Heart right ventricle (tissue), 16 donors: ENCODE data around the gene COL26A1. TPM values are rescaled to one million over a fixed set of nuclear protein-coding genes. Genes with fewer than 3 reads are reported as not detected.

Experiments used
- ATAC-seq, 8 donors: fragments of 200-7000 bp; cut with Tn5 transposase; one replicate each; pipeline ENCODE4 v1.9.1; 2020; ENCODE audit warnings: mild to moderate bottlenecking in 8 of 8, moderate library complexity in 8 of 8, moderate number of reproducible peaks in 1 of 8
- DNase-seq, 2 donors: peaks; one replicate each; pipeline ENCODE4 v3.0.0-alpha.2; 2020
- H3K27ac ChIP-seq, 10 donors: fragments of 200-600 bp; sonication (generic) in 2 of 10; one replicate each; pipeline versions ENCODE4 v1.5.0 to v1.8.0; 2020 to 2022; ENCODE audit warnings: mild to moderate bottlenecking in 3 of 10
- H3K27me3 ChIP-seq, 7 donors: fragments of 200-600 bp; one replicate each; pipeline ENCODE4 v1.8.0; 2021 to 2022; ENCODE audit warnings: mild to moderate bottlenecking in 2 of 7
- H3K36me3 ChIP-seq, 9 donors: fragments of 200-600 bp; sonication (generic) in 1 of 9; one replicate each; pipeline versions ENCODE4 v1.5.0 to v1.8.0; 2020 to 2022; ENCODE audit warnings: mild to moderate bottlenecking in 2 of 9
- H3K4me1 ChIP-seq, 9 donors: fragments of 200-600 bp; sonication (generic) in 1 of 9; one replicate each; pipeline versions ENCODE4 v1.5.0 to v1.8.0; 2020 to 2022; ENCODE audit warnings: mild to moderate bottlenecking in 4 of 9
- H3K4me3 ChIP-seq, 10 donors: fragments of 200-600 bp; sonication (generic) in 2 of 10; one replicate each; pipeline versions ENCODE4 v1.5.0 to v1.8.0; 2020 to 2022; ENCODE audit warnings: mild to moderate bottlenecking in 7 of 10, moderate library complexity in 2 of 10
- H3K9me3 ChIP-seq, 11 donors: fragments of 200-600 bp in 10 of 11; sonication (generic) in 2 of 11; one replicate each; pipeline versions ENCODE4 v1.5.0 to v1.8.0; 2013 to 2022; ENCODE audit warnings: mild to moderate bottlenecking in 2 of 11, control low read depth in 1 of 11, moderate library complexity in 1 of 11
- CTCF ChIP-seq, 9 donors: fragments of 200-600 bp; sonication (generic) in 2 of 9; IDR thresholded peaks; one replicate each; pipeline versions ENCODE4 v1.5.0 to v1.8.0; 2021 to 2022; ENCODE audit warnings: antibody characterized with exemption in 9 of 9, mild to moderate bottlenecking in 5 of 9, moderate library complexity in 1 of 9
- WGBS, 2 donors: extraction: QIAGEN DNeasy Blood & Tissue Kit; methylation state at CpG; one replicate each; pipeline ENCODE4 v1.1.7; 2013; ENCODE audit warnings: inconsistent platforms in 1 of 2; 5-methylcytosine and 5-hydroxymethylcytosine counted together
- intact Hi-C, 10 donors: fragments of 100-400 bp; cut with DNase I; formaldehyde crosslinking; loops; one replicate each; pipeline versions ENCODE4 v1.11.1 to v1.14.2; 2022
- polyA plus RNA-seq, 2 donors: library from polyadenylated mRNA; stranded (reverse); fragments of 200-250 nt; gene quantifications; one replicate each; pipeline ENCODE4 v1.2.3, GENCODE V29; 2013
- total RNA-seq, 10 donors: library from RNA; stranded (reverse); fragmentation: NEBNext Ultra II Directional in 3 of 10; extraction: Animal tissue kit (Norgen Biotek cat#: 25700) in 3 of 10; gene quantifications; one replicate each; pipeline versions ENCODE4 v1.2.1 to v1.2.4, GENCODE V29; 2021 to 2023
- donor health status: Arrhythmogenic right ventricular cardiomyopathy.
- donor health status: ischemic (EF 13 %, LVEDD 7.1; RV severe dilation, severe dysfunction).
- donor health status: healthy with polysubstance abuse.
- donor health status: DM: no; HTN: yes; CAD: no.
- donor health status: DM: no; HTN: no; CAD: no.
- donor health status: ischemic (EF 25% LVEDD 6.9; RV normal size, moderate dysfunction).
- donor health status: ischemic (EF 25% LVEDD 5.7; RV mildly dilated, moderate dysfunction).
- donor health status: healthy.
- donor health status: DM: yes; HTN: yes; CAD: no.
- donor health status: Ischemic cardiomyopathy.
- donor health status: ischemic (EF 35%, LVEDD 5.7; RV mildly dilated, moderate dysfunction).
- donor health status: nonischemic (EF 11% LVEDD 7.7; RV severe dilation, severe dysfunction).
- donor health status: DM: yes; HTN: yes; CAD: no.
- donor health status: PGD.
- donor health status: ischemic (EF 29% LVEDD 5.4; RV normal size, mild dysfunction).
- donor health status: nonischemic (EF 23%, LVEDD 6.1; RV moderate dilation, normal function).

Gene COL26A1
- total and polyA plus RNA-seq, 12 donors: 0.07 to 0.50 TPM; not detected in 10

GRCh38 chr7:101373812-101374614, 11.3 kb downstream of the COL26A1 start:
- no peak for DNase-seq
- Histone ChIP-seq H3K27ac (no peak overlapping the region), H3K4me3 (no peak overlapping the region), H3K9me3 (no peaks in the 10 kb centered on the region), H3K36me3 (no peaks in the 10 kb centered on the region), H3K4me1 (peaks cover 0 to 7% (median 0%) of the 10 kb centered on the region in 9 donors), H3K27me3 (peaks cover 0 to 52% (median 23%) of the 10 kb centered on the region in 7 donors)
- 58 to 62% methylated on average over 19 of the region's 19 CpGs for WGBS, 2 donors
- no peak for ATAC-seq
- TF ChIP-seq CTCF (IDR thresholded peaks at IDR 0.05): no peak
- intact Hi-C loops: no loop called here

GRCh38 chr7:101374990-101375389, 12.3 kb downstream of the COL26A1 start:
- TF ChIP-seq CTCF (IDR thresholded peaks at IDR 0.05): no peak
- Histone ChIP-seq H3K36me3 (no peaks in the 10 kb centered on the region), H3K4me1 (peaks cover 0 to 7% (median 0%) of the 10 kb centered on the region in 9 donors), H3K9me3 (no peaks in the 10 kb centered on the region), H3K4me3 (no peak overlapping the region), H3K27ac (no peak overlapping the region), H3K27me3 (peaks cover 0 to 57% (median 23%) of the 10 kb centered on the region in 7 donors)
- DNase-seq (no peak), ATAC-seq (no peak)
- intact Hi-C loops: no loop called here
- 96 to 99% methylated on average over 3 of the region's 3 CpGs for WGBS, 2 donors

- Histone ChIP-seq H3K9me3 (peaks cover 0 to 10% (median 0%) of the 10 kb centered on the region in 11 donors), H3K27ac (no peak overlapping the region), H3K4me3 (no peak overlapping the region), H3K27me3 (peaks cover 0 to 42% (median 12%) of the 10 kb centered on the region in 7 donors), H3K36me3 (no peaks in the 10 kb centered on the region), H3K4me1 (peaks cover 0 to 7% (median 0%) of the 10 kb centered on the region in 9 donors)
- no peak for DNase-seq
- TF ChIP-seq CTCF (IDR thresholded peaks at IDR 0.05): no peak
- ATAC-seq: no peak
- intact Hi-C loops: no loop called here
- WGBS, 2 donors: 94 to 96% methylated on average over 5 of the region's 5 CpGs
Observed at GRCh38 chr7:101376601-101377000, 13.9 kb downstream of the COL26A1 start.

DNA sequence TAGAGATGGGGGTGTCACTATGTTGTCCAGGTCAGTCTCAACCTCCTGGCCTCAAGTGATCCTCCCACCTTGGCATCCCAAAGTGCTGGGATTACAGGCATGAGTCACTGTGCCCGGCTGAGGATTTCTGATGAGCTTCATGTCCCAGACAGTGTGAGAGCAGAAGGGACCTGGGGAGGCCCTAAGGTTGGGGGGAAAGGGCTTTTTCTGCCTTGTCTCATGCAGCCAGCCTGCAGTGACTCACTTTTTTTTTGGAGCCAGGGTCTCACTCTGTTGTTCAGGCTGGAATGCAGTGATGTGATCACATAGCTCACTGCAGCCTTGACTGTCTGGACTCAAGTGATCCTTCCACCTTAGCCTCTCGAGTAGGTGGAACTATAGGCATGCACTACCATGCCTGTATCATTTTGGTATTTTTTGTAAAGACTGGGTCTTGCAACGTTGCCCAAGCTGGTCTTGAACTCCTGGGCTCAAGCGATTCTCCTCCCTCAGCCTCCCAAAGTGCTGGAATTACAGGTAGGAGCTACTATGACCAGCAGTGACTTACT, 14.6 kb downstream of the COL26A1 start:
- intact Hi-C loops: no loop called here
- Histone ChIP-seq H3K9me3 (peaks cover 0 to 16% (median 0%) of the 10 kb centered on the region in 11 donors), H3K4me3 (no peak overlapping the region), H3K27ac (no peak overlapping the region), H3K36me3 (no peaks in the 10 kb centered on the region), H3K27me3 (peaks cover 0 to 35% (median 11%) of the 10 kb centered on the region in 7 donors), H3K4me1 (peaks cover 0 to 7% (median 0%) of the 10 kb centered on the region in 9 donors)
- 85% methylated on average over 4 of the region's 4 CpGs for WGBS, 2 donors
- ATAC-seq (no peak), DNase-seq (no peak)
- no peak for TF ChIP-seq CTCF (IDR thresholded peaks at IDR 0.05)
